SK-N-SH (cell line): ENCODE measurements around the gene CFAP299.

ENCODE experiments used
- FOXJ3 ChIP-seq: sonication (generic); formaldehyde crosslinking; IDR thresholded peaks from 2 replicates; pipeline ENCODE4 v1.5.1; 2020; ENCODE audit warnings: mild to moderate bottlenecking, missing genetic modification reagents
- MXI1 ChIP-seq: IDR thresholded peaks from 2 replicates; pipeline ENCODE4 v1.6.1; 2012; ENCODE audit warnings: mild to moderate bottlenecking, low read depth, low read length, improper control_type of control experiment
- RAD21 ChIP-seq: IDR thresholded peaks from 2 replicates; pipeline ENCODE4 v1.6.1; 2012; ENCODE audit warnings: mild to moderate bottlenecking, low read length
- TF ChIP-seq, protein P1 (sequence below): IDR thresholded peaks from 2 replicates; pipeline ENCODE4 v1.6.1; 2012; ENCODE audit warnings: mild to moderate bottlenecking, low read depth, low read length, moderate library complexity

GRCh38 chr4:80431203-80431965 is 95.9 kb downstream of the CFAP299 start:
- TF ChIP-seq, protein P1, sequence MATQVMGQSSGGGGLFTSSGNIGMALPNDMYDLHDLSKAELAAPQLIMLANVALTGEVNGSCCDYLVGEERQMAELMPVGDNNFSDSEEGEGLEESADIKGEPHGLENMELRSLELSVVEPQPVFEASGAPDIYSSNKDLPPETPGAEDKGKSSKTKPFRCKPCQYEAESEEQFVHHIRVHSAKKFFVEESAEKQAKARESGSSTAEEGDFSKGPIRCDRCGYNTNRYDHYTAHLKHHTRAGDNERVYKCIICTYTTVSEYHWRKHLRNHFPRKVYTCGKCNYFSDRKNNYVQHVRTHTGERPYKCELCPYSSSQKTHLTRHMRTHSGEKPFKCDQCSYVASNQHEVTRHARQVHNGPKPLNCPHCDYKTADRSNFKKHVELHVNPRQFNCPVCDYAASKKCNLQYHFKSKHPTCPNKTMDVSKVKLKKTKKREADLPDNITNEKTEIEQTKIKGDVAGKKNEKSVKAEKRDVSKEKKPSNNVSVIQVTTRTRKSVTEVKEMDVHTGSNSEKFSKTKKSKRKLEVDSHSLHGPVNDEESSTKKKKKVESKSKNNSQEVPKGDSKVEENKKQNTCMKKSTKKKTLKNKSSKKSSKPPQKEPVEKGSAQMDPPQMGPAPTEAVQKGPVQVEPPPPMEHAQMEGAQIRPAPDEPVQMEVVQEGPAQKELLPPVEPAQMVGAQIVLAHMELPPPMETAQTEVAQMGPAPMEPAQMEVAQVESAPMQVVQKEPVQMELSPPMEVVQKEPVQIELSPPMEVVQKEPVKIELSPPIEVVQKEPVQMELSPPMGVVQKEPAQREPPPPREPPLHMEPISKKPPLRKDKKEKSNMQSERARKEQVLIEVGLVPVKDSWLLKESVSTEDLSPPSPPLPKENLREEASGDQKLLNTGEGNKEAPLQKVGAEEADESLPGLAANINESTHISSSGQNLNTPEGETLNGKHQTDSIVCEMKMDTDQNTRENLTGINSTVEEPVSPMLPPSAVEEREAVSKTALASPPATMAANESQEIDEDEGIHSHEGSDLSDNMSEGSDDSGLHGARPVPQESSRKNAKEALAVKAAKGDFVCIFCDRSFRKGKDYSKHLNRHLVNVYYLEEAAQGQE: no peak
- no peak for TF ChIP-seq MXI1
- TF ChIP-seq RAD21: no peak
- TF ChIP-seq FOXJ3 (CRISPR knock-in tag): no peak
